Activated CD4-positive, alpha-beta T cell treated with anti-CD3 and anti-CD28 coated beads, Interleukin-10, Interleukin-2, amounts not matched to agents 100 ng/mL and 50 ng/mL, durations not matched to agents 16 hours and 8 hours (primary cell): ENCODE measurements around the gene GLB1L2.

Experiments
- DNase-seq: peaks from one replicate; pipeline ENCODE4 v3.0.0-alpha.2; 2020

The GLB1L2 gene

GRCh38 chr11:134349109-134349801, 17.5 kb downstream of the GLB1L2 start:
- DNase-seq: peak; percentile 21

DNA sequence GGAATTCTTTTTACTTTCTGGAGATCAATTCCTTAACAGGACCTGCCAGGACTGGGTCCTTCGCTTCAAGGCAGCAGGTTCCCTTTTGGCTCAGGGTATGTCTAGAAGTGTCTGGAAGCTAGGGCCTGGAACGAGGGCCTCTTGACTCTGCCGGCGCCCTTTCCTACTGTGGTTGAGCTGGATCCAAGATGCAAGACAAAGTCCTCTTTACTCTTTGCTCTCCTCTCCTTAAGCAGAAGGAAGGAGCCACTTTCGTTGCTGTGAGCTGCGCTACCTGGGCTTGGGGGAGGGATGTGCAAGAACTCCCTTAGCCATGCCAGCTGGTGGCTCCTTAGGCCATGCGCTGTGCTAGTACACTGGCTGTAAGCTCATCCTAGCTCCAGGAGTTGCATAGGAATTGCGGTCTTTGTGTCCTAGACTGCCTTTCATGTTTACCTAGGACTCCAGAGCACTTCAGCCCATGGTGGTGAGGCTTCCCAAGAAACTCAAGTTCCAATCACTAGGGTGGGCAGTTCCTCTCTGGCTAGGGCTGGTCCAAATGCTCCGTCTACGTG, 18.1 kb downstream of the GLB1L2 start:
- no peak for DNase-seq

DNA sequence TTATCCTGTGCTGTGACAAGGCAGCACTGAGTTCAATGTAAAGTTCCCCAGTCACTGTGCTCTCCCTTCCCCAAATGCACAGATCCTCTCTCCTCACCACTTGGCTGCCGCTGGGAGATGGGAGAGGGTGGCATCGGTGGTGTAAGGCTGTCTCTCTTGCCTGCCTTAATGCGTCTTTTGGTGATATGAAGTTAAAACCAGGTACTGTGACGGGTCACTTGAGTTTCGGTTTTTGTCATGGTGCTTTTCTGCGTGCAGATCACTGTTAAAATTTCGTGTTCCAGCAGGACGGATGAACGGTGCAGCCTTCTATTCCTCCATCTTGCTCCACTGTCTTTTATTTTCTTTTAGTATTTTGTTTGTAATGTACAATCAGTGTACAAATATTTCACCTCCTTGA, 18.6 kb downstream of the GLB1L2 start:
- no peak for DNase-seq

DNA sequence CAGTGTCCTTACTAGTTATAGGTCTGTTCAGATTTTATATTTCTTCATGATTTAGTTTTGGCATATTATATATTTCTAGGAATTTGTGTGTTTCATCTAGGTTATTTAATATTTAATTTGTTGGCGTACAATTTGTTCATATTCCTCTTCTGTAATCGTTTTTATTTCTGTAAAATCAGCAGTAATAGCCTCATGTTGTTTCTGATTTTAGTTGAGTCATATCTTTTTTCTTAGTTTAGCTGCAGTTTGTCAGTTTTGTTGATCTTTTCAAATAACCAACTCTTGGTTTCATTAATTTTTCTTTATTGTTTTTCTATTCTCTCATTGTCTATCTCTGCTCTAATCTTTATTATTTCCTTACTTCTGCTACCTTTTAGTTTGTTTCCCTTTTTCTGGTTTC, 20.3 kb downstream of the GLB1L2 start:
- DNase-seq: no peak

- DNase-seq: no peak
These were observed 23.3 kb downstream of the GLB1L2 start for GRCh38 chr11:134355136-134355535.

GRCh38 chr11:134355656-134356055, 23.9 kb downstream of the GLB1L2 start:
- no peak for DNase-seq

- DNase-seq: no peak
These were observed 25.1 kb downstream of the GLB1L2 start for GRCh38 chr11:134356656-134357544.

GRCh38 chr11:134357545-134357839, 25.7 kb downstream of the GLB1L2 start:
- no peak for DNase-seq

DNA sequence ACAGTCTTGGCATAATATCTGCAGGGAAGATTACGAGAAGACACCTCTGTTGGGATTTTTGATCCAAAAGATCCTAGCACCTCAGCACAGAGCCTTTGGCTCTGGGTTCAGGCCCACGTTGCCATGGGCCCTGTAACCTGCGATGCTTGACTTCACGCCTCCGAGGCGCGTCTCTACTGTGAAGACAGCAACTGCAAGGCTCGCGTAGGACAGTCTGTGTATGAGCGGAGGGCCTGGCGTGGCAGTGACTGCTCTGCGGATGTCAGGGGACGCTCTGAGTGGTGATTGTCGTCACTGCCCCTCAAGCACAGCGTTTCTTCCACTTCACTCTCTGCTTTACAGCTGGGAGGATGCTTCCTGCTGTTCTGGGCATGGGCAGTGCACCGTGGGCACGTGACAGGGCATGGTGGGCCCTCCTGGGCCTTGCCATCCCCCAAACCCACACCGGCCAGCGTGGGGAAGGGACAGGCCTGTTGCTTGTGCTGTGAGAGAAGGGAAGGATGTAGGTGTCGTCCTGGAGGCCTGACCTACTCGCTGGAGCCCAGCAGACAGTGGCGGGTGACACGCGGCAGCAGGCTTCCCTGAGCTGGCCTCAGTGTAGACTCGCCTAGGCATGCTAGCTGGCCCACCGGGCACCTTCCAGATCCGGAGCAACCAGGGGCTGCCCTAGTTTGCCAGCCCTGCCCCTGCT, 26.5 kb downstream of the GLB1L2 start:
- DNase-seq: no peak

- DNase-seq: no peak
These were observed 27.2 kb downstream of the GLB1L2 start for GRCh38 chr11:134358856-134359490.

- no peak for DNase-seq
These were observed 27.9 kb downstream of the GLB1L2 start for GRCh38 chr11:134359646-134360045.

DNA sequence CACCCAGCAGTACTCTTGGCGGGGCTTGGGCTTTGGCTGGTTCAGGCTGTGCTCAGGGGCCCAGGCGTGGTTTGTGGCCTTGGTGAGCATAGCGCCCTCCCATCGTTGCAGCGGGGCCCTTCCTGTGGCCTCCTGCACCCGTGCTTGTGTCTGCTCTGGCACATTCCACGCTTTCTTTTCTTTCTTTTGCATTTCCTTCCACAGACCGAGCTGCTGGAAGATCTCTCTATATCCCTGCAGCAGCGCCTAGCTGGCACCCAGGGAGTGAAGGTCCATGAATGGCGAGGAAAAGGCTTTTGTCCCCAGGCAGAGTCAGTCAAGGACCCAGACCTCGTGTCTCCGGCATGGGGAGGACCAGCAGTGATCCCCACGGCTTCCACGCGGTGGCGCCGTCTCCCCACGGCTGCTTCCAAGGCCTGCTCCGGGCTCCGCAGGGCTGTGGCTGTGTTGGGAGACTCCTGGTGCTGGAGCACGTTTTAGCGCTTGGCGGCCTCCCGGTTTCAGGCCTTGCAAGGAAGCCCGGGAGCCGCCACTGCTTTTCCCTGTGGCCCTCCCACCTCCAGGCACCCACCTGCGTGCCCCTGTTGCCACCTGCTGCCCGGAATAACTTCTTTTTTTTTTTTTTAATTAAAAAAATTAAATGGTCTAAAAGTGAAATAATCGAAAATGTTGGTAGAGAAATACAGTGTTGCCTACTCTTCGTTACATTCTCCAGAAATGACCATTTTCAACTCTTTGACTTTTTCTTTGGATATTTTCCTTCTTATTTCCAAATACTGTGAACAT, 28.5 kb downstream of the GLB1L2 start:
- peak; percentile 85 for DNase-seq

- DNase-seq: no peak
These were observed 29.9 kb downstream of the GLB1L2 start for GRCh38 chr11:134361661-134362060.

GRCh38 chr11:134362192-134362901, 30.6 kb downstream of the GLB1L2 start:
- no peak for DNase-seq

DNA sequence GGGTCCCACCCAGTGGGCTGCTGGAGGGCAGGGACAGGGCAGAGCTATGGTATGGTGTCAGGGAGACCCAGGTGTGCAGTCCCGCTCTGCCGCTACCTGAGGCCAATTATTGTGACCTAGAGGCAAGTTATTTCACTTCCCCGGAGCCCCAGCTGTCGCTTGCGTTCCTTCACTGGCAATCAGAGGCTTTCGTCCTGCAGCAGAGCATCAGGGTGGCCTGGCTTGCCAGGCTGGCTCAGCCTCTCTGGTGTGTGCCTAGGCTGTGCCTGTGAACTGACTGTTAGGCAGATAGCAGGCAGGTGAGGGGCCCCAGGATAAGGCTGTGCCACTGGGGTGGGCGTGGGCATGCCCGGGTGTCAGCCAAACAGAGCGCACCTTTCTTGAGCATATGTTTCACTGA, 31.4 kb downstream of the GLB1L2 start:
- no peak for DNase-seq

- no peak for DNase-seq
These were observed 31.8 kb downstream of the GLB1L2 start for GRCh38 chr11:134363592-134363991.

DNA sequence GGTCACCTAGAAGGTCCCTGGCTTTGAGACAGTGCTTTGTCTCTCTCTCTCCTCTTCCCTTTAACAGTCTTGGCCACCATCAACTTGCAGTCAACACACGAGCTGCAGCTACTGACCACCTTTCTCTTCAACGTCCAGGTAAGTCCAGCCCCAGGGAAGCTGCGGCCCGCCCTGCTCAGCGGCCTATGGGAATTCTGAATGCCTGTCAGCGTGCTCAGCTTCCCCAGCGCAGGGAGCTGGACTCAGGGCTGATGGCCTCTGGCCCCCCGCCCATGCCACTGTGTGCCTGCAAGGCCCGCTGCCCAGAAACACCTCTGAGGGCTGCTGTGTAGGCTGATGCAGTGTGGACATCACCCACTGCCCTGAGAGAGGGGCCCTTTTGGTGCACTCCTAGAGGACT, 32.5 kb downstream of the GLB1L2 start:
- DNase-seq: no peak

DNA sequence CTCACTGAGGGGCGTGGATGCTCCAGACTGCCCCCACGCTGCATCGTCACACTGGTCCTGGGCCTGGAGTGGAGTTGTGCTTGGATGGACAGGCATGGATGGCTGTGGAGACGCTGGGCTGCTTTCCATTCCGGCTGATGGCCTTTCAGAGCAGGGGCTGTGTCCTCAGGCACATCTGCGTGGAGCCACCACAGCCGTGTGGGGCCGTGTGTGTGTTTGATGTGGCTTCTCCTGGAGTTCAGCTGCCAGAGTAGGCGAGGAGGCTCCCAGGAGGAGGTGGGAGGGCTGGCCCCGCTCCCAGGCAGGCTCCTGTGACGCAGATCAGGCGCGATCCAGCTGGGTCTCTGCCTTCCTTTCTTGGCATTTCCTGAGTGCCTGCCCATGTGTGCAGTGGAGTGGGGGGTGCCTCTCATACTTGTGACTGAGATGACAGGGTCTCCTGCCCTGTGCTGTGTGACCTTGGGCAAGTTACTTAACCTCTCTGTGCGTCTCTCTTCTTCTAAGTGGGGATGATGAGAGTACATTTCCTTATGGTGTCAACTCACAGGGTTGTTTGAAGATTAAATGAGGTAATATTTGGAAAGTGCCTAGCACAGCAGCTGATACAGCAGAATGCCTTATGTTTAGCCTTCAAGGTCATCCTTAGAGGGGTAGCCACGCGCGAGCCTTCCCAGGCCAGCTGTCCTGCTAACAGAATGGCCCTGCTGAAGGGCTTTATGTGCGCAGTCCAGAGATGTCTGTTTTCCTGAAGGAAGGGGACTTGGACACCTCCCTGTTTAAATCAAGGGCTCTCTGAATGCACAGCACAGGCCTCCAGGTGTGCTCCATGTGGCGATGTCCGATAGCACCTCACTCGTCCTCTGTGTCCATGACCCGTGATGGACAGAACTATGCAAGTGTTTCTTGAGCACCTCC, 33.5 kb downstream of the GLB1L2 start:
- DNase-seq: no peak

- DNase-seq: no peak
These were observed 34.5 kb downstream of the GLB1L2 start for GRCh38 chr11:134366254-134366653.

DNA sequence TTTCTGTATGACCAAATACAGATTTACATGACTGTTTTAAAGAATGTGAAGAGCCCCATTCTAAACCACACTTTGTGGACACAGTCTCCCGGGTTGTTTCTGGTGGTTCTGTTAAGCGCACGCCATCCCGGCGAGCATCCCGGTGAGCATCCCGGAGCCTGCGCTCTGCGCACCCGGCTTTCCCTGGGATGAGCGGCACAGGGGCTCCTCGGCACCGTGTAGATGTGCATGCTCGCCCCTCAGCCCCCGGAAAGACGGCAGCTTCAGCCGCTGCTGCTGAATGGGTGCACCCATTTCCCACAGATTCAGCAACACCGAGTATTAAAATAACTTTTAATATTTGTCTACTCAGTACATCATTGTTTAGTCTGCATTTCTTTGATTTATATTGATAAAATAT, 36.0 kb downstream of the GLB1L2 start:
- DNase-seq: no peak
